ENCODE measurements around the gene SMG9. TPM values are rescaled to one million over a fixed set of nuclear protein-coding genes. Genes with fewer than 3 reads are reported as not detected.
A peak's percentile ranks its signal among the peaks of the same experiment; 100 is the strongest.
"Not testable (repeated sequence)": the region's sequence is repeated elsewhere in the genome, so short reads cannot be mapped to it uniquely, and the experiment has no call there.

The SMG9 gene
- total RNA-seq, 4 donors from 2014 or later, result 14.6 to 49.8 (median 28.0) TPM

GRCh38 chr19:43779147-43779819, 24.5 kb upstream of the SMG9 start:
- Histone ChIP-seq H3K4me3 (peak overlapping the region in 2 of 4 donors; percentile 29 to 32), H3K9me3 (no peaks in the 10 kb centered on the region), H3K27me3 (peaks cover 0 to 13% of the 10 kb centered on the region in 2 donors), H3K4me1 (peaks cover 0 to 45% (median 29%) of the 10 kb centered on the region in 4 donors), H3K36me3 (no peaks in the 10 kb centered on the region), H3K27ac (peak overlapping the region in 3 of 4 donors; percentile 59 to 78 (median 60))
- TF ChIP-seq POLR2A (IDR thresholded peaks at IDR 0.05) (no peak), CTCF (IDR thresholded peaks at IDR 0.05) (no peak), EP300 (IDR thresholded peaks at IDR 0.05) (no peak)
- WGBS, 2 donors, result 50 to 57% methylated on average over 16 of the region's 16 CpGs
- no peak for DNase-seq (ENCODE audit: low spot score in 2 of 2)

DNA sequence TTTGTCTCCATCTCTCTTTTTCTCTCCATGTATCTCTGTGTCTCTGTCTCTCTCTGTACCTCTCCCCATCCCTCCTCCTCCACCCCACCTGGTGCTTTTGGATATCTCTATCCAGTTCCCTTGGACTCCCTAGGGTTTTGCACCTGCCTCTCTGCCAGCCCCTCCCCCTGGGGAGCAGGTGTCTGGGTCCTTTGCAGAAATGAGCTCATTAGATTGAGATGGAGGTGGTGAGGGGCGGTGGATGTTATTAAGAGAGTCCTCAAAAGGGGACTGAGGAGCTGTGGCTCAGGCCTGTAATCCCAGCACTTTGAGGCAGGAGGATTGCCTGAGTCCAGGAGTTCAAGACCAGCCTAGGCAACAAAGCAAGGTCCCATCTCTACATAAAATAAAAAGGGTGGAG, 23.9 kb upstream of the SMG9 start:
- no peaks in the 10 kb centered on the region for H3K9me3 ChIP-seq
- peaks cover 0 to 18% of the 10 kb centered on the region in 2 donors for H3K27me3 ChIP-seq
- peak overlapping the region in 3 of 4 donors; percentile 1 to 78 (median 43) for H3K27ac ChIP-seq
- WGBS, 2 donors, result 80 to 90% methylated on average over 1 of the region's 1 CpG
- H3K4me1 ChIP-seq, result peaks cover 0 to 50% (median 28%) of the 10 kb centered on the region in 4 donors
- H3K36me3 ChIP-seq, result no peaks in the 10 kb centered on the region
- no peak for DNase-seq (ENCODE audit: low spot score in 2 of 2)
- no peak overlapping the region for H3K4me3 ChIP-seq
- no peak for TF ChIP-seq EP300 (IDR thresholded peaks at IDR 0.05)
- no peak for TF ChIP-seq CTCF (IDR thresholded peaks at IDR 0.05)
- no peak for TF ChIP-seq POLR2A (IDR thresholded peaks at IDR 0.05)

DNA sequence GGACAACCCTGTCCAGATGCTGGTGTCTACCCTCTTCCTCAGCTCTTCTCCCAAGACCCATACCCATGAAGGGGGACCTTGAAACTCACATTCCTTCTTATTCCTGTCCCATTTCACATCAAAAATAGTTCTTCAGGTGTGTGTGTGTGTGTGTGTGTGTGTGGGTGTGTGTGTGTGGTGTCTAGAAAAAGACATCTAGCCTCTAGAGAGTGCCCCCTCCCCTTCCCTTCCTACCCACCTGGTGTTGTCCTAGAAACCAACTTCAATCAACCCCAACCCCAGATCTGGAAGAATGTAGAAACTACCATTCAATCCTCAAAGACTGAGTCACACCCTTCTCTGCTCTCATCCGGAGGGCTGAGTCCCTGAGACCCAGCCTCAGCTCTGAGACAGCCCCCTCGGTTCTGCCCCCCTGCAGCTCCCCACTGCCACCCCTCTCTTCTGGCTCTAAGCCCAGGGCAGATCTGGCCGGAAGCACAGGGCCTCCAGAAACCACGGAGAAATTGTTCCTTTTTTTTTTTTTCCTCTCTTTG, 22.5 kb upstream of the SMG9 start:
- Histone ChIP-seq H3K27me3 (peaks cover 0 to 18% of the 10 kb centered on the region in 2 donors), H3K27ac (peak overlapping the region in 3 of 4 donors; percentile 8 to 64 (median 47)), H3K36me3 (no peaks in the 10 kb centered on the region), H3K4me3 (no peak overlapping the region), H3K9me3 (no peaks in the 10 kb centered on the region), H3K4me1 (peaks cover 0 to 50% (median 28%) of the 10 kb centered on the region in 4 donors)
- TF ChIP-seq EP300 (IDR thresholded peaks at IDR 0.05), result no peak
- no peak for TF ChIP-seq POLR2A (IDR thresholded peaks at IDR 0.05)
- no peak for TF ChIP-seq CTCF (IDR thresholded peaks at IDR 0.05)
- 3% methylated on average over 4 of the region's 4 CpGs for WGBS, 2 donors
- no peak for DNase-seq (ENCODE audit: low spot score in 2 of 2)

DNA sequence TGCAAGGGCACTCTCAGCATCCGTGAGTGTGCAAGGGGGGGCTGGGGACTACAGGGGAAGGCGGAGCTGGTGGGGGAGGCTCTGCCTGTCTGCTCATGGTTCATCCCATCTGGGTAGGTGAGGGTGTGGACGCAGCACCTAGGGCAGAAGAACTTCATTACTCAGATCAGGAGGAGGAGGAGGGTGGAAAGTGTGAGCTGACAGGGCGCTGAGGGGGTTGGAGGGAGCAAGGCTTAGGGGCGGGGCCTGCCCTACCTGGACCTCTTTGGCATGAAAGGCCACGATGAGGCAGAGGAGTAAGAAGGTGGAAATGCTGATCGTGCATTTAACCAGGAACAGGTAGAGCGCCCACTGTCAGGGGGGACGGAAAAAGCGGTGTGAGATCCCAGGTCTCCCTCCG, 21.5 kb upstream of the SMG9 start:
- H3K4me1 ChIP-seq, result peaks cover 0 to 50% (median 28%) of the 10 kb centered on the region in 4 donors
- WGBS, 2 donors, result 74 to 77% methylated on average over 11 of the region's 11 CpGs
- no peak overlapping the region for H3K27ac ChIP-seq
- peaks cover 0 to 18% of the 10 kb centered on the region in 2 donors for H3K27me3 ChIP-seq
- H3K36me3 ChIP-seq, result no peaks in the 10 kb centered on the region
- TF ChIP-seq POLR2A (IDR thresholded peaks at IDR 0.05) (no peak), EP300 (IDR thresholded peaks at IDR 0.05) (no peak), CTCF (IDR thresholded peaks at IDR 0.05) (no peak)
- no peak overlapping the region for H3K4me3 ChIP-seq
- H3K9me3 ChIP-seq, result no peaks in the 10 kb centered on the region
- DNase-seq (ENCODE audit: low spot score in 2 of 2), result no peak

GRCh38 chr19:43775299-43775890, 20.6 kb upstream of the SMG9 start:
- WGBS, 2 donors, result 95% methylated on average over 7 of the region's 7 CpGs

GRCh38 chr19:43774940-43775258, 20.1 kb upstream of the SMG9 start:
- peak overlapping the region in 1 of 4 donors; percentile 27 for H3K4me3 ChIP-seq
- 49 to 50% methylated on average over 11 of the region's 11 CpGs for WGBS, 2 donors

More at GRCh38 chr19:43775299-43775890, 20.6 kb upstream of the SMG9 start:
- Histone ChIP-seq H3K4me1 (peaks cover 0 to 50% (median 25%) of the 10 kb centered on the region in 4 donors), H3K36me3 (no peaks in the 10 kb centered on the region), H3K4me3 (no peak overlapping the region), H3K27me3 (peaks cover 0 to 18% of the 10 kb centered on the region in 2 donors), H3K27ac (no peak overlapping the region), H3K9me3 (no peaks in the 10 kb centered on the region)
- no peak for TF ChIP-seq EP300 (IDR thresholded peaks at IDR 0.05)
- no peak for TF ChIP-seq POLR2A (IDR thresholded peaks at IDR 0.05)
- TF ChIP-seq CTCF (IDR thresholded peaks at IDR 0.05), result no peak
- DNase-seq (ENCODE audit: low spot score in 2 of 2), result no peak

More at GRCh38 chr19:43774940-43775258, 20.1 kb upstream of the SMG9 start:
- peak overlapping the region in 1 of 4 donors; percentile 35 for H3K27ac ChIP-seq
- H3K27me3 ChIP-seq, result peaks cover 0 to 18% of the 10 kb centered on the region in 2 donors
- H3K9me3 ChIP-seq; DNase-seq (ENCODE audit: low spot score in 2 of 2); H3K36me3 ChIP-seq: not testable (repeated sequence)
- peaks cover 0 to 48% (median 24%) of the 10 kb centered on the region in 4 donors for H3K4me1 ChIP-seq

All from tibial nerve (tissue), 4 donors.